Measurements from ENCODE around the gene TGFB1I1.

TGFB1I1 gene

GRCh38 chr16:31459687-31460581 lies 12.0 kb upstream of the TGFB1I1 start:
- TF ChIP-seq CTCF (IDR thresholded peaks at IDR 0.05; ENCODE audit: low read depth, low read length) = no peak
- H3K4me3 ChIP-seq (ENCODE audit: low read depth, low read length) = peak overlapping the region; percentile 88

- TF ChIP-seq CTCF (IDR thresholded peaks at IDR 0.05; ENCODE audit: low read depth, low read length) = peak; percentile 40; the same call in 1 of the 2 replicates
- peak overlapping the region; percentile 63 for H3K4me3 ChIP-seq (ENCODE audit: low read depth, low read length)
Measured at GRCh38 chr16:31460582-31461002, 11.4 kb upstream of the TGFB1I1 start.

GRCh38 chr16:31461201-31461920 lies 10.6 kb upstream of the TGFB1I1 start:
- H3K4me3 ChIP-seq (ENCODE audit: low read depth, low read length) = no peak overlapping the region
- no peak for TF ChIP-seq CTCF (IDR thresholded peaks at IDR 0.05; ENCODE audit: low read depth, low read length)

GRCh38 chr16:31461921-31462804 lies 9.8 kb upstream of the TGFB1I1 start:
- TF ChIP-seq CTCF (IDR thresholded peaks at IDR 0.05; ENCODE audit: low read depth, low read length) = no peak
- no peak overlapping the region for H3K4me3 ChIP-seq (ENCODE audit: low read depth, low read length)

GRCh38 chr16:31464348-31464769 lies 7.6 kb upstream of the TGFB1I1 start:
- no peak for TF ChIP-seq CTCF (IDR thresholded peaks at IDR 0.05; ENCODE audit: low read depth, low read length)
- H3K4me3 ChIP-seq (ENCODE audit: low read depth, low read length) = no peak overlapping the region

- no peak for TF ChIP-seq CTCF (IDR thresholded peaks at IDR 0.05; ENCODE audit: low read depth, low read length)
- no peak overlapping the region for H3K4me3 ChIP-seq (ENCODE audit: low read depth, low read length)
Measured at GRCh38 chr16:31464781-31465260, 7.1 kb upstream of the TGFB1I1 start.
